Loucy (cell line): ENCODE data around the gene CYFIP1.

Experiments
- EZH2phosphoT487 ChIP-seq: fragments of 200-600 bp; IDR thresholded peaks from 2 replicates; pipeline ENCODE4 v1.6.1; 2018; ENCODE audit warnings: antibody characterized with exemption, mild to moderate bottlenecking, moderate library complexity, borderline replicate concordance
- TF ChIP-seq, protein P1 (sequence below): fragments of 200-600 bp; sonication (generic); conservative IDR thresholded peaks from 2 replicates; pipeline ENCODE4 v1.5.1; 2014; ENCODE audit warnings: mild to moderate bottlenecking, antibody characterized with exemption, low read length

DNA sequence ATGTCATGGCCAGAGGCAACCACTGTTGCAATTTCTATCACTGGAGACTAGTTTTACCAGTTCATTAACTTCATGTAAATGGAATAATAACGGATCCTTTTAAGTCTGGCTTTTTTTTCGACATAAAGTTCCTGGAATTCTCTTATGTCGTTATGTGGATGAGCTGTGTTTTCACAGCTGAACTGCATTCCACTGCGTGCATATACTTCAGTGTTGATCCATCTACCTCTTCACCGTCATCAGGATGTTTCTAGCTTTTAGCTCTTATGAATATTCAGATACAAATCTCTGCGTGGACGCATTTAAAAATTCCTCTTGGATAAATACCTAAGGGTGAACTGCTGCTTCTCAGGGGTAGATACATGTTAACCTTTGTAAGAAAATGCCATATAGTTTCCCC lies 15.6 kb upstream of the CYFIP1 start:
- TF ChIP-seq, protein P1, sequence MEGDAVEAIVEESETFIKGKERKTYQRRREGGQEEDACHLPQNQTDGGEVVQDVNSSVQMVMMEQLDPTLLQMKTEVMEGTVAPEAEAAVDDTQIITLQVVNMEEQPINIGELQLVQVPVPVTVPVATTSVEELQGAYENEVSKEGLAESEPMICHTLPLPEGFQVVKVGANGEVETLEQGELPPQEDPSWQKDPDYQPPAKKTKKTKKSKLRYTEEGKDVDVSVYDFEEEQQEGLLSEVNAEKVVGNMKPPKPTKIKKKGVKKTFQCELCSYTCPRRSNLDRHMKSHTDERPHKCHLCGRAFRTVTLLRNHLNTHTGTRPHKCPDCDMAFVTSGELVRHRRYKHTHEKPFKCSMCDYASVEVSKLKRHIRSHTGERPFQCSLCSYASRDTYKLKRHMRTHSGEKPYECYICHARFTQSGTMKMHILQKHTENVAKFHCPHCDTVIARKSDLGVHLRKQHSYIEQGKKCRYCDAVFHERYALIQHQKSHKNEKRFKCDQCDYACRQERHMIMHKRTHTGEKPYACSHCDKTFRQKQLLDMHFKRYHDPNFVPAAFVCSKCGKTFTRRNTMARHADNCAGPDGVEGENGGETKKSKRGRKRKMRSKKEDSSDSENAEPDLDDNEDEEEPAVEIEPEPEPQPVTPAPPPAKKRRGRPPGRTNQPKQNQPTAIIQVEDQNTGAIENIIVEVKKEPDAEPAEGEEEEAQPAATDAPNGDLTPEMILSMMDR, result no peak
- no peak for TF ChIP-seq EZH2phosphoT487
